Pancreas (tissue), 10 donors: ENCODE data around the gene PNMT. TPM values are rescaled to one million over a fixed set of nuclear protein-coding genes. Genes with fewer than 3 reads are reported as not detected.

Experiments
- ATAC-seq, 4 donors: fragments of 200-7000 bp; cut with Tn5 transposase; one replicate each; pipeline versions ENCODE4 v1.8.0 to v1.9.1; 2020; ENCODE audit warnings: mild to moderate bottlenecking in 4 of 4, moderate library complexity in 4 of 4
- DNase-seq, 6 donors: peaks; one replicate each; pipeline ENCODE4 v3.0.0-alpha.2; 2020
- FAIRE-seq: peaks from 2 replicates; lab custom pipeline; 2012; peaks lifted over from hg19 to GRCh38; lab: Jason Lieb, UNC
- H3K27ac ChIP-seq, 4 donors: fragments of 200-600 bp; sonication (generic); 1 replicate in 3 of 4; 2 replicates in 1 of 4; pipeline versions ENCODE4 v1.5.0 to v1.8.0; 2020
- H3K27me3 ChIP-seq, 4 donors: fragments of 200-600 bp; one replicate each; pipeline ENCODE4 v1.8.0; 2021
- H3K36me3 ChIP-seq, 3 donors: fragments of 200-600 bp; sonication (generic) in 1 of 3; one replicate each; pipeline versions ENCODE4 v1.5.0 to v1.8.0; 2020 to 2021
- H3K4me1 ChIP-seq, 3 donors: fragments of 200-600 bp; one replicate each; pipeline ENCODE4 v1.8.0; 2021
- H3K4me3 ChIP-seq, 4 donors: fragments of 200-600 bp; sonication (generic) in 2 of 4; one replicate each; pipeline versions ENCODE4 v1.5.0 to v1.8.0; 2020 to 2021
- H3K9me3 ChIP-seq, 4 donors: fragments of 200-600 bp; one replicate each; pipeline ENCODE4 v1.8.0; 2021
- WGBS, 2 donors: extraction: QIAGEN DNeasy Blood & Tissue Kit; methylation state at CpG; one replicate each; pipeline ENCODE4 v1.1.7; 2013; 5-methylcytosine and 5-hydroxymethylcytosine counted together
- intact Hi-C, 3 donors: fragments of 100-400 bp; cut with DNase I; formaldehyde crosslinking; loops; one replicate each; pipeline versions ENCODE4 v1.11.1 to v1.14.2; 2022
- polyA plus RNA-seq, 2 donors: library from polyadenylated mRNA; stranded (reverse); fragments of 200-250 nt; gene quantifications; one replicate each; pipeline ENCODE4 v1.2.3, GENCODE V29; 2013
- total RNA-seq, 6 donors: library from RNA; stranded (reverse); fragmentation: NEBNext Ultra II Directional in 4 of 6; extraction: Animal tissue kit (Norgen Biotek cat#: 25700) in 4 of 6; gene quantifications; one replicate each; pipeline versions ENCODE4 v1.2.1 to v1.2.4, GENCODE V29; 2021 to 2023
- TF ChIP-seq, protein P1 (sequence below), 4 donors: fragments of 200-600 bp; sonication (generic) in 3 of 4; IDR thresholded peaks; one replicate each; pipeline versions ENCODE4 v1.5.0 to v1.8.0; 2021; ENCODE audit warnings: antibody characterized with exemption in 4 of 4
- donor health status: healthy with polysubstance abuse.
- donor health status: DM: no; HTN: no; CAD: no; lungs with moderate emphysema.
- donor health status: DM: no; HTN: no; CAD: no.
- donor health status: control.
- donor health status: control.
- donor health status: Bipolar disorder and iron deficiency.
- donor health status: DM: yes; HTN: yes; CAD: no.
- donor health status: DM: no; HTN: no; CAD: no.
- donor health status: DM: no; HTN: no; CAD: no.
- donor health status: DM: yes; HTN: yes; CAD: no.

PNMT gene, protein sequence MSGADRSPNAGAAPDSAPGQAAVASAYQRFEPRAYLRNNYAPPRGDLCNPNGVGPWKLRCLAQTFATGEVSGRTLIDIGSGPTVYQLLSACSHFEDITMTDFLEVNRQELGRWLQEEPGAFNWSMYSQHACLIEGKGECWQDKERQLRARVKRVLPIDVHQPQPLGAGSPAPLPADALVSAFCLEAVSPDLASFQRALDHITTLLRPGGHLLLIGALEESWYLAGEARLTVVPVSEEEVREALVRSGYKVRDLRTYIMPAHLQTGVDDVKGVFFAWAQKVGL
- under 1 TPM in 3 of 6 donors, not detected in 3; 0.16 to 0.64 (median 0.23) TPM for total RNA-seq
- polyA plus RNA-seq: 10 to 100 TPM in 1 of 2 donors, 1 to 10 TPM in 1; 3.0 to 11.7 TPM

DNA sequence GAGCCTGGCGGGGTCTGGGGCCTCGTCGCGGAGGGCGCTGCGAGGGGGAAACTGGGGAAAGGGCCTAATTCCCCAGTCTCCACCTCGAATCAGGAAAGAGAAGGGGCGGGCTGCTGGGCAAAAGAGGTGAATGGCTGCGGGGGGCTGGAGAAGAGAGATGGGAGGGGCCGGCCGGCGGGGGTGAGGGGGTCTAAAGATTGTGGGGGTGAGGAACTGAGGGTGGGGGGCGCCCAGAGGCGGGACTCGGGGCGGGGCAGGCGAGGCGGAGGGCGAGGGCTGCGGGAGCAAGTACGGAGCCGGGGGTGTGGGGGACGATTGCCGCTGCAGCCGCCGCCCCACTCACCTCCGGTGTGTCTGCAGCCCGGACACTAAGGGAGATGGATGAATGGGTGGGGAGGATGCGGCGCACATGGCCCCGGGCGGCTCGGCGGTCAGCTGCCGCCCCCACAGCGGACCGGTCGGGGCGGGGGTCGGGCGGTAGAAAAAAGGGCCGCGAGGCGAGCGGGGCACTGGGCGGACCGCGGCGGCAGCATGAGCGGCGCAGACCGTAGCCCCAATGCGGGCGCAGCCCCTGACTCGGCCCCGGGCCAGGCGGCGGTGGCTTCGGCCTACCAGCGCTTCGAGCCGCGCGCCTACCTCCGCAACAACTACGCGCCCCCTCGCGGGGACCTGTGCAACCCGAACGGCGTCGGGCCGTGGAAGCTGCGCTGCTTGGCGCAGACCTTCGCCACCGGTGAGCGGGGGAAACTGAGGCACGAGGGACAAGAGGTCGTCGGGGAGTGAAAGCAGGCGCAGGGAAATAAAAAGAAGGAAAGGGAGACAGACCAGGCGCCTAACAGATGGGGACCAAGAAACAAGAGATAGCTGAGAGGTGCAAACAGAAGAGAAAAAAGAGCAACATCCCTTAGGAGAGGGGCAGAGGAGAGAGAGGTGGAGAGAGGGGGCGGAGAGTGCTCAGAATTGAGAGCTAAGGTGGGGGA, at the start of gene PNMT:
TSS of gene PNMT (plus strand) at position 509 of the 980 bp plus-strand sequence. CDS start at position 532, 23 bp downstream.
- Histone ChIP-seq H3K27ac (no peak within 1 kb of the TSS), H3K36me3 (no peaks in the 10 kb centered on the region), H3K27me3 (peaks cover 0 to 4% (median 0%) of the 10 kb centered on the region in 4 donors), H3K4me1 (peaks cover 0 to 5% (median 0%) of the 10 kb centered on the region in 3 donors), H3K4me3 (peak within 1 kb of the TSS in 2 of 4 donors; percentile 29 to 45), H3K9me3 (no peaks in the 10 kb centered on the region)
- intact Hi-C loops: no loop called here
- DNase-seq (peak; percentile 59 to 91 (median 74)), FAIRE-seq (no peak), ATAC-seq (peak; percentile 55 to 75 (median 61))
- TF ChIP-seq, protein P1, sequence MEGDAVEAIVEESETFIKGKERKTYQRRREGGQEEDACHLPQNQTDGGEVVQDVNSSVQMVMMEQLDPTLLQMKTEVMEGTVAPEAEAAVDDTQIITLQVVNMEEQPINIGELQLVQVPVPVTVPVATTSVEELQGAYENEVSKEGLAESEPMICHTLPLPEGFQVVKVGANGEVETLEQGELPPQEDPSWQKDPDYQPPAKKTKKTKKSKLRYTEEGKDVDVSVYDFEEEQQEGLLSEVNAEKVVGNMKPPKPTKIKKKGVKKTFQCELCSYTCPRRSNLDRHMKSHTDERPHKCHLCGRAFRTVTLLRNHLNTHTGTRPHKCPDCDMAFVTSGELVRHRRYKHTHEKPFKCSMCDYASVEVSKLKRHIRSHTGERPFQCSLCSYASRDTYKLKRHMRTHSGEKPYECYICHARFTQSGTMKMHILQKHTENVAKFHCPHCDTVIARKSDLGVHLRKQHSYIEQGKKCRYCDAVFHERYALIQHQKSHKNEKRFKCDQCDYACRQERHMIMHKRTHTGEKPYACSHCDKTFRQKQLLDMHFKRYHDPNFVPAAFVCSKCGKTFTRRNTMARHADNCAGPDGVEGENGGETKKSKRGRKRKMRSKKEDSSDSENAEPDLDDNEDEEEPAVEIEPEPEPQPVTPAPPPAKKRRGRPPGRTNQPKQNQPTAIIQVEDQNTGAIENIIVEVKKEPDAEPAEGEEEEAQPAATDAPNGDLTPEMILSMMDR (IDR thresholded peaks at IDR 0.05): peak; percentile 35 to 50 (median 48)
- 4% methylated on average over 61 to 85 of the region's 85 CpGs for WGBS, 2 donors

DNA sequence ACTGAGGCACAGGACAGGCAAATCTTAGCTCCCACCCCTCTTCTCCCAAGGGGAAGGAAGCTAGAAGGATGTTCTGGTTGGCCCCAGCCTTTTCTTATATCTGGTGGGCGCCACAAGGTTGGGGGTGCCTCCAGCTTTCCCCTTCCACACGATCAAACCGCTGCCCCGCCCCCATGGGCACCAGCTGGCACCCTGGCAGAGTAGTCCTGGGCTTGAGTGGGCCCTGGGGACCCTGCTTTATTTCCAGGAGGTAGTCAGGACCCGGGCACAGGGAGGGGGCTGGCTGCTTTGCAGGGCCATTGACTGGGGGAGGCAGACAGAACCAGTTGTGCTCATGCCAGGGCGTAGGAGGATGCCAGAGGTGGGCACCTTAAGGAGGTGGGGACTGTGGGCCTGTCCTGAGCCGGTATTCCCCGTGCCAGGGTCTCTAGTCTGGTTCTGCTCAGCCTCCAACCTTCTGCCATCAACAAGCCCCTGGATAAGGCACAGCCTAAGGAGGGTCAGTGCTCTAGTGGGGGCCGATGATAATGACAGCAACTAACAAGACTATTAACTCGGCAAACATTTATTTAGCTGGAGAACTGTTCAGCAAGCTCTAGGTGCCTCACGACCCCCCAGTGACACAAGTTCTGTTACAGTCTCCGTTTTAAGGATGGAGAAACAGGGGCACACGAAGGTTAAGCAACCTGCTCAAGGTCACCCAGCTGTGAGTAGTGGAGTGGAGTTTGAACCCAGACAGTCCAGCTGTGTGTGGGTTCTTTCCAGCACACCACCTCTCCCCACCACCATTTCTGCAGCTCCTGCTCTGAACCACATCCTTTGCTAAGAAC, 49.1 kb upstream of the PNMT start:
- H3K27ac ChIP-seq: no peak overlapping the region
- FAIRE-seq: no peak
- WGBS, 2 donors: 38 to 40% methylated on average over 13 of the region's 13 CpGs

DNA sequence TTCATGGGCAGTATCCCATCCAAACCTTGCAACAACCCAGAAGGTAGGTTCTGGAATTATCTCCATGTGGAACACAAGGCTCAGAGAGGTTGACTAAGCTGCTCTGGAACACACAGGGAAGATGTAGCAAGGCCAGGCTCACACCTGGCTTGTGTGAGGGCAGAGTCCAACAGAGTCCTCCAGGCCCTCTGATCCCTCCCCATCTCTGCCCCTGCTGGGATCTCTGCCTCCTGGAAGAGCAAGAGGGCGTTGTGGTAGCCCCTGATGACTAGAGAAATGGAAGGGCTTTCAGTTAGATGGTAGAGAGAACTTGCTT, 48.5 kb upstream of the PNMT start:
- no peaks in the 10 kb centered on the region for H3K27me3 ChIP-seq

More for the DNA sequence above, 49.1 kb upstream of the PNMT start:
- no peak for ATAC-seq
- peaks cover 0 to 8% (median 4%) of the 10 kb centered on the region in 3 donors for H3K4me1 ChIP-seq
- H3K9me3 ChIP-seq: no peaks in the 10 kb centered on the region
- intact Hi-C loops: no loop called here
- no peaks in the 10 kb centered on the region for H3K36me3 ChIP-seq
- TF ChIP-seq, protein P1 (IDR thresholded peaks at IDR 0.05): no peak
- H3K4me3 ChIP-seq: peak overlapping the region in 2 of 4 donors; percentile 46 to 49
- DNase-seq: peak in 1 of 6 donors; percentile 28
- H3K27me3 ChIP-seq: no peaks in the 10 kb centered on the region

More for the DNA sequence above, 48.5 kb upstream of the PNMT start:
- intact Hi-C loops: loop anchor here in 2 of 3 donors (5.0 kb wide), 3 partner anchors 67 to 138 kb away; no protein-coding TSS in a partner anchor
- WGBS, 2 donors: 48 to 69% methylated on average over 1 of the region's 1 CpG
- H3K27ac ChIP-seq: no peak overlapping the region
- no peak overlapping the region for H3K4me3 ChIP-seq
- ATAC-seq (no peak), FAIRE-seq (no peak), DNase-seq (no peak)
- no peaks in the 10 kb centered on the region for H3K36me3 ChIP-seq
- peaks cover 0 to 8% (median 4%) of the 10 kb centered on the region in 3 donors for H3K4me1 ChIP-seq
- TF ChIP-seq, protein P1 (IDR thresholded peaks at IDR 0.05): no peak
- H3K9me3 ChIP-seq: no peaks in the 10 kb centered on the region
